Ascending aorta (tissue), 2 donors: ENCODE measurements around the gene PYCARD. TPM values are rescaled to one million over a fixed set of nuclear protein-coding genes. Genes with fewer than 3 reads are reported as not detected.
"Not testable (repeated sequence)": the region's sequence is repeated elsewhere in the genome, so short reads cannot be mapped to it uniquely, and the experiment has no call there.

Source experiments
- DNase-seq, 2 donors: peaks; one replicate each; pipeline ENCODE4 v3.0.0-alpha.2; 2019; ENCODE audit warnings: low spot score in 2 of 2
- H3K27ac ChIP-seq, 2 donors: fragments of 200-600 bp; sonication (generic); one replicate each; pipeline ENCODE4 v1.5.1; 2016 to 2017; ENCODE audit warnings: mild to moderate bottlenecking in 1 of 2
- H3K27me3 ChIP-seq: fragments of 200-600 bp; sonication (generic); one replicate; pipeline ENCODE4 v1.5.1; 2017
- H3K36me3 ChIP-seq, 2 donors: fragments of 200-600 bp; sonication (generic); one replicate each; pipeline ENCODE4 v1.5.1; 2016
- H3K4me1 ChIP-seq, 2 donors: fragments of 200-600 bp; sonication (generic); one replicate each; pipeline ENCODE4 v1.5.1; 2016 to 2017; ENCODE audit warnings: mild to moderate bottlenecking in 1 of 2
- H3K4me3 ChIP-seq, 2 donors: fragments of 200-600 bp; sonication (generic); one replicate each; pipeline ENCODE4 v1.5.1; 2016 to 2017; ENCODE audit warnings: mild to moderate bottlenecking in 1 of 2
- H3K9me3 ChIP-seq, 2 donors: fragments of 200-600 bp; sonication (generic); one replicate each; pipeline ENCODE4 v1.5.1; 2016
- CTCF ChIP-seq, 3 experiments: fragments of 200-600 bp in 2 of 3; fragments of 450-650 bp in 1 of 3; sonication (generic) in 2 of 3; IDR thresholded peaks; one replicate each; pipeline ENCODE4 v1.5.1; 2016 to 2019; ENCODE audit warnings: antibody characterized with exemption in 3 of 3, mild to moderate bottlenecking in 1 of 3, moderate library complexity in 1 of 3
- intact Hi-C: fragments of 100-400 bp; cut with DNase I; formaldehyde crosslinking; loops from one replicate; pipeline ENCODE4 v1.15.1; 2023
- total RNA-seq: library from RNA; depleted of rRNA; stranded (reverse); fragments of >200 nt; gene quantifications from one replicate; pipeline ENCODE4 v1.1.0, GENCODE V29; 2016

The PYCARD gene
- total RNA-seq, 1 donor from 2014 or later, result 21.1 TPM

GRCh38 chr16:31213342-31213741, 10.8 kb upstream of the PYCARD start:
- no peaks in the 10 kb centered on the region for H3K36me3 ChIP-seq
- TF ChIP-seq CTCF (IDR thresholded peaks at IDR 0.05), result no peak
- intact Hi-C loops, result no loop called here
- peaks cover 13 to 23% of the 10 kb centered on the region in 2 donors for H3K4me1 ChIP-seq
- no peak overlapping the region for H3K27ac ChIP-seq
- DNase-seq, result no peak
- no peak overlapping the region for H3K4me3 ChIP-seq
- no peaks in the 10 kb centered on the region for H3K9me3 ChIP-seq
- peaks cover 3% of the 10 kb centered on the region for H3K27me3 ChIP-seq

GRCh38 chr16:31206776-31207175, 4.2 kb upstream of the PYCARD start:
- Histone ChIP-seq H3K27me3 (no peaks in the 10 kb centered on the region), H3K4me1 (peaks cover 0 to 4% of the 10 kb centered on the region in 2 donors), H3K27ac (no peak overlapping the region), H3K9me3 (no peaks in the 10 kb centered on the region), H3K4me3 (no peak overlapping the region), H3K36me3 (no peaks in the 10 kb centered on the region)
- no peak for DNase-seq
- intact Hi-C loops, result no loop called here
- TF ChIP-seq CTCF (IDR thresholded peaks at IDR 0.05), result no peak

- no peak overlapping the region for H3K4me3 ChIP-seq
Measured at GRCh38 chr16:31204871-31205666, 2.5 kb upstream of the PYCARD start.

GRCh38 chr16:31201582-31202413, 762 bp downstream of the PYCARD start:
- peak overlapping the region in 1 of 2 donors; percentile 4 for H3K27ac ChIP-seq
- H3K4me3 ChIP-seq, result peak overlapping the region; percentile 64 to 65
- peaks cover 0 to 7% of the 10 kb centered on the region in 2 donors for H3K36me3 ChIP-seq
- peaks cover 0 to 10% of the 10 kb centered on the region in 2 donors for H3K4me1 ChIP-seq
- no peaks in the 10 kb centered on the region for H3K27me3 ChIP-seq
- DNase-seq, result no peak
- intact Hi-C loops, result no loop called here
- no peak for TF ChIP-seq CTCF (IDR thresholded peaks at IDR 0.05)
- no peaks in the 10 kb centered on the region for H3K9me3 ChIP-seq

More at GRCh38 chr16:31204871-31205666, 2.5 kb upstream of the PYCARD start:
- Histone ChIP-seq H3K27me3 (no peaks in the 10 kb centered on the region), H3K36me3 (peaks cover 0 to 2% of the 10 kb centered on the region in 2 donors), H3K4me1 (peaks cover 0 to 10% of the 10 kb centered on the region in 2 donors), H3K9me3 (no peaks in the 10 kb centered on the region), H3K27ac (no peak overlapping the region)
- no peak for DNase-seq
- TF ChIP-seq CTCF (IDR thresholded peaks at IDR 0.05), result no peak
- intact Hi-C loops, result no loop called here

GRCh38 chr16:31200821-31201568, 1.6 kb downstream of the PYCARD start:
- H3K27ac ChIP-seq, result no peak overlapping the region
- no peak for DNase-seq

GRCh38 chr16:31200111-31200510, 2.4 kb downstream of the PYCARD start:
- H3K36me3 ChIP-seq, result peaks cover 15 to 22% of the 10 kb centered on the region in 2 donors
- H3K4me3 ChIP-seq, H3K27ac ChIP-seq, H3K27me3 ChIP-seq, H3K4me1 ChIP-seq, intact Hi-C loops, H3K9me3 ChIP-seq, DNase-seq: not testable (repeated sequence)

More at GRCh38 chr16:31200821-31201568, 1.6 kb downstream of the PYCARD start:
- no peak for TF ChIP-seq CTCF (IDR thresholded peaks at IDR 0.05)
- Histone ChIP-seq H3K9me3 (no peaks in the 10 kb centered on the region), H3K27me3 (no peaks in the 10 kb centered on the region), H3K4me3 (peak overlapping the region in 1 of 2 donors; percentile 65), H3K36me3 (peaks cover 6 to 13% of the 10 kb centered on the region in 2 donors), H3K4me1 (peaks cover 0 to 10% of the 10 kb centered on the region in 2 donors)
- intact Hi-C loops, result no loop called here
